Small intestine (tissue), 7 donors: ENCODE measurements around the gene TRIM74. TPM values are rescaled to one million over a fixed set of nuclear protein-coding genes. Genes with fewer than 3 reads are reported as not detected.
"Not testable (repeated sequence)": the region's sequence is repeated elsewhere in the genome, so short reads cannot be mapped to it uniquely, and the experiment has no call there.

Experiments
- DNase-seq, 2 donors: peaks; one replicate each; pipeline versions ENCODE4 v3.0.0 to v3.0.0-alpha.2; 2013
- FAIRE-seq: peaks from 2 replicates; lab custom pipeline; 2012; peaks lifted over from hg19 to GRCh38; lab: Jason Lieb, UNC
- H3K27ac ChIP-seq, 3 donors: one replicate each; pipeline ENCODE4 v1.5.1; 2013; ENCODE audit warnings: low read length in 2 of 3, mild to moderate bottlenecking in 2 of 3, control low read depth in 1 of 3, inconsistent platforms in 1 of 3, low read depth in 1 of 3, moderate library complexity in 1 of 3
- H3K27me3 ChIP-seq, 3 donors: one replicate each; pipeline ENCODE4 v1.6.1; 2013; ENCODE audit warnings: low read length in 3 of 3, inconsistent platforms in 1 of 3; ENCODE audit not compliant: control insufficient read depth in 3 of 3, insufficient read depth in 3 of 3
- H3K36me3 ChIP-seq, 3 donors: one replicate each; pipeline ENCODE4 v1.6.1; 2013; ENCODE audit warnings: low read length in 3 of 3, inconsistent platforms in 1 of 3, low read depth in 1 of 3, mild to moderate bottlenecking in 1 of 3, moderate library complexity in 1 of 3; ENCODE audit not compliant: control insufficient read depth in 3 of 3, insufficient read depth in 2 of 3
- H3K4me1 ChIP-seq, 3 donors: one replicate each; pipeline ENCODE4 v1.6.1; 2013; ENCODE audit warnings: low read length in 2 of 3, inconsistent platforms in 1 of 3, low read depth in 1 of 3, mild to moderate bottlenecking in 1 of 3, moderate library complexity in 1 of 3; ENCODE audit not compliant: control insufficient read depth in 3 of 3, insufficient read depth in 2 of 3
- H3K4me3 ChIP-seq, 3 donors: one replicate each; pipeline ENCODE4 v1.5.1; 2013; ENCODE audit warnings: low read length in 3 of 3, control low read depth in 1 of 3, inconsistent platforms in 1 of 3, low read depth in 1 of 3, mild to moderate bottlenecking in 1 of 3, moderate library complexity in 1 of 3
- H3K9me3 ChIP-seq, 2 donors: one replicate each; pipeline ENCODE4 v1.6.1; 2013; ENCODE audit warnings: low read depth in 1 of 2, low read length in 1 of 2; ENCODE audit not compliant: control insufficient read depth in 2 of 2, insufficient read depth in 1 of 2
- WGBS, 3 donors: extraction: QIAGEN DNeasy Blood & Tissue Kit; methylation state at CpG; one replicate each; pipeline ENCODE4 v1.1.7; 2013; 5-methylcytosine and 5-hydroxymethylcytosine counted together
- polyA plus RNA-seq, 4 donors: library from polyadenylated mRNA; stranded (reverse) in 3 of 4; unstranded in 1 of 4; fragments of 200-250 nt in 3 of 4; fragments of 120-200 nt in 1 of 4; gene quantifications; one replicate each; pipeline versions ENCODE4 v1.2.1 to v1.2.3, GENCODE V29; 2013
- donor health status: healthy with polysubstance abuse.
- donor health status: control.
- donor health status: control.
- donor health status: Bipolar disorder and iron deficiency.
- donor health status: healthy.

Gene TRIM74
- polyA plus RNA-seq, 4 donors, result 0.46 to 1.4 (median 1.2) TPM

DNA sequence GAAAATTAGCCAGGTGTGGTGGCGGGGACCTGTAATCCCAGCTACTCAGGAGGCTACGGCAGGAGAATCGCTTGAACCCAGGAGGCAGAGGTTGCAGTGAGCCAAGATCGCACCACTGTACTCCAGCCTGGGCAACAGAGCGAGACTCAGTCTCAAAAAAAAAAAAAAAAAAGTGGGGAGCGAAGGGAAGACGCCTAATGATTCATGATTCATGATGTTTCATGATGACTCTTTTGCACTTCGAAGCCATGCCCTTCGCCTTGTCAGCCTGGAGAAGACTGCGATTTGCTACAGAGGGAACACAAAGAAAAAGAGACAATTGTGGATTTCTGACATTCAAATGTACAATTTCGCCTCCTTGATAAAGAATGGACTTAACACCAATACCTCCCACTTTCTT, 12.8 kb upstream of the TRIM74 start:
- not testable (repeated sequence) for FAIRE-seq, DNase-seq, H3K27me3 ChIP-seq, H3K9me3 ChIP-seq, H3K27ac ChIP-seq, H3K4me1 ChIP-seq, H3K36me3 ChIP-seq, H3K4me3 ChIP-seq
- 96% methylated on average over 4 of the region's 11 CpGs; no CpG with 5 or more reads in 2 of the 3 donors for WGBS, 3 donors

DNA sequence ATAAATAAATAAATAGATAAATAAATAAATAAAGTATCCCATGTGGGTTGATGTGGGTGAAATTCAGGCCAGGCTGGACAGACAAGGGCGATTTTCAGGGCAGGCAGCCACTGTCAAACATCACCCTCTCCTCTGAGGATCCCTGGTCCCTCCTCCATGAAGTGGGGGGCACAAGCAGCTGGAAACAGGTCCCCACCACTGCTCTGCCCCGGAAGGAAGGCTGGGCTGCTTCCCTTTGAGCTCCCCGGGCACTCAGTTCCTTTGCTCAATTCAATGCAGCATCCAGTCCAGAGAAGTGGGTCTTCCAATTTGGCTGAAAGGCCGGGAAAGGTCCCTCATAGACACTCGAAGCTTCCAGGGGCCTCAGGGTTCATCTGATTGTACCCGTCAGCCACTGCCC, 11.1 kb upstream of the TRIM74 start:
- not testable (repeated sequence) for FAIRE-seq, H3K36me3 ChIP-seq, DNase-seq, H3K27ac ChIP-seq, H3K9me3 ChIP-seq, H3K4me3 ChIP-seq, H3K27me3 ChIP-seq, H3K4me1 ChIP-seq
- WGBS, 3 donors, result 87 to 100% (median 100%) methylated on average over 2 of the region's 6 CpGs

- H3K9me3 ChIP-seq, H3K4me1 ChIP-seq, H3K4me3 ChIP-seq, DNase-seq, H3K27me3 ChIP-seq, H3K36me3 ChIP-seq, FAIRE-seq, H3K27ac ChIP-seq: not testable (repeated sequence)
- WGBS, 3 donors, result 100% methylated on average over 2 to 4 of the region's 12 CpGs; no CpG with 5 or more reads in 1 of the 3 donors
Measured at GRCh38 chr7:72976434-72976833, 7.2 kb upstream of the TRIM74 start.

GRCh38 chr7:72975656-72976286, 6.5 kb upstream of the TRIM74 start:
- H3K4me1 ChIP-seq, H3K27ac ChIP-seq, H3K27me3 ChIP-seq, DNase-seq, FAIRE-seq, H3K9me3 ChIP-seq, H3K36me3 ChIP-seq, H3K4me3 ChIP-seq: not testable (repeated sequence)
- 91 to 93% (median 92%) methylated on average over 6 to 13 of the region's 55 CpGs for WGBS, 3 donors

GRCh38 chr7:72974781-72975180, 5.5 kb upstream of the TRIM74 start:
- H3K4me1 ChIP-seq, H3K27me3 ChIP-seq, H3K9me3 ChIP-seq, FAIRE-seq, H3K36me3 ChIP-seq, H3K27ac ChIP-seq, H3K4me3 ChIP-seq, DNase-seq: not testable (repeated sequence)
- WGBS, 3 donors, result 72 to 100% (median 79%) methylated on average over 4 of the region's 7 CpGs

DNA sequence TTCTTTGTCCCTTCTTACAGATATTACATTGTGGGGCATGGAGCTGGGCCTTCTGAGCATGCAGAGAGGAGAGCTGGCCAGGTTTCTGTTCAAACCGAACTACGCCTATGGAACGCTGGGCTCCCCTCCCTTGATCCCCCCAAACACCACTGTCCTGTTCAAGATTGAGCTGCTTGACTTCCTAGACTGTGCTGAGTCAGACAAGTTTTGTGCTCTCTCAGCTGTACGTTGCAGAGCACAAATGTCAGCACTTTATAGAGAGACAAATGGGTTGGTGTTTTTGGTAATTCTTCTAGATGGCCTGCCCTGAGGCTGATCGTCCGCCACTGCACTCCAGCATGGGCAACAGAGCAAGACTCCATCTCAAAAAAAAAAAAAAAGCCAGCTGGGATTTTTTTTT, 2.2 kb upstream of the TRIM74 start:
- not testable (repeated sequence) for H3K27me3 ChIP-seq, DNase-seq, FAIRE-seq, H3K27ac ChIP-seq, H3K36me3 ChIP-seq, H3K4me1 ChIP-seq, H3K9me3 ChIP-seq, H3K4me3 ChIP-seq
- WGBS, 3 donors, result no CpG with 5 or more reads among the region's 6 CpGs

DNA sequence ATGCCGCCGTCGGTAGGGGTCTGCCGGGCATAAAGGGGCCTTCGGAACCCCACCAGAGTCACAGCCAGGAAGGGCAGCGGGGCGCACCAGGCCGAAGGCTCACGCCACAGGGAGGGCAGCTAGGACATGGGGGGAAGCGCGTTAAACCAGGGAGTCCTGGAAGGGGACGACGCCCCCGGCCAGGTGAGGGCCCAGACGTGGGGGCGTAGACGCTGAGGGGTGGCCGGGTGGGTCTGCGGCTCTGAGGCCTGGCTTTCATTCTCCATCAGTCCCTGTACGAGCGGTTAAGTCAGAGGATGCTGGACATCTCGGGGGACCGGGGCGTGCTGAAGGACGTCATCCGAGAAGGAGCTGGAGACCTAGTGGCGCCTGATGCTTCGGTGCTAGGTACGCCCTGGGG, 422 bp upstream of the TRIM74 start:
- not testable (repeated sequence) for H3K27me3 ChIP-seq, H3K4me3 ChIP-seq, H3K27ac ChIP-seq, H3K4me1 ChIP-seq, DNase-seq, H3K36me3 ChIP-seq, H3K9me3 ChIP-seq, FAIRE-seq
- 31 to 75% (median 38%) methylated on average over 4 to 16 of the region's 29 CpGs for WGBS, 3 donors

GRCh38 chr7:72966892-72967291, 2.4 kb downstream of the TRIM74 start:
- not testable (repeated sequence) for DNase-seq, FAIRE-seq, H3K27me3 ChIP-seq, H3K4me3 ChIP-seq, H3K4me1 ChIP-seq, H3K27ac ChIP-seq, H3K36me3 ChIP-seq, H3K9me3 ChIP-seq
- 38 to 74% (median 55%) methylated on average over 2 of the region's 3 CpGs for WGBS, 3 donors
